HG02588 (cell line): ENCODE results near the gene APOLD1.
"Not testable (repeated sequence)": the region's sequence is repeated elsewhere in the genome, so short reads cannot be mapped to it uniquely, and the experiment has no call there.

Experiments
- ATAC-seq: cut with Tn5 transposase; IDR thresholded peaks from one replicate; pipeline ENCODE4 v1.9.1; 2021; ENCODE audit warnings: mild to moderate bottlenecking, moderate library complexity; ENCODE audit not compliant: unreplicated experiment

APOLD1 gene

GRCh38 chr12:12784116-12784515 is 1.3 kb upstream of the APOLD1 start:
- ATAC-seq = no peak

GRCh38 chr12:12786351-12786705 is 869 bp downstream of the APOLD1 start:
- peak; percentile 6 for ATAC-seq

GRCh38 chr12:12786706-12787601 is 1.5 kb downstream of the APOLD1 start:
- ATAC-seq = peak; percentile 88

GRCh38 chr12:12788131-12788530 is 2.7 kb downstream of the APOLD1 start:
- no peak for ATAC-seq

GRCh38 chr12:12788675-12789368 is 3.4 kb downstream of the APOLD1 start:
- peak; percentile 36 for ATAC-seq

GRCh38 chr12:12790956-12791355 is 5.5 kb downstream of the APOLD1 start:
- ATAC-seq = no peak

- no peak for ATAC-seq
These were observed 6.4 kb downstream of the APOLD1 start for GRCh38 chr12:12791756-12792369.

- no peak for ATAC-seq
These were observed 7.0 kb downstream of the APOLD1 start for GRCh38 chr12:12792421-12792820.

GRCh38 chr12:12794686-12795085 is 9.2 kb downstream of the APOLD1 start:
- ATAC-seq = no peak

GRCh38 chr12:12796171-12796570 is 10.7 kb downstream of the APOLD1 start:
- ATAC-seq = no peak

GRCh38 chr12:12796928-12797793 is 11.7 kb downstream of the APOLD1 start:
- no peak for ATAC-seq

- ATAC-seq = no peak
These were observed 12.3 kb downstream of the APOLD1 start for GRCh38 chr12:12797794-12798152.

- ATAC-seq = no peak
These were observed 13.0 kb downstream of the APOLD1 start for GRCh38 chr12:12798480-12798879.

- ATAC-seq = no peak
These were observed 13.9 kb downstream of the APOLD1 start for GRCh38 chr12:12799163-12799920.

- no peak for ATAC-seq
These were observed 15.1 kb downstream of the APOLD1 start for GRCh38 chr12:12800406-12801180.

- ATAC-seq = not testable (repeated sequence)
These were observed 16.2 kb downstream of the APOLD1 start for GRCh38 chr12:12801656-12802055.

- ATAC-seq = peak; percentile 88
These were observed 17.7 kb downstream of the APOLD1 start for GRCh38 chr12:12803186-12803585.

GRCh38 chr12:12804011-12804410 is 18.6 kb downstream of the APOLD1 start:
- no peak for ATAC-seq

- ATAC-seq = no peak
These were observed 19.0 kb downstream of the APOLD1 start for GRCh38 chr12:12804432-12804886.
